ENCODE data around the gene ENKUR.

DNA sequence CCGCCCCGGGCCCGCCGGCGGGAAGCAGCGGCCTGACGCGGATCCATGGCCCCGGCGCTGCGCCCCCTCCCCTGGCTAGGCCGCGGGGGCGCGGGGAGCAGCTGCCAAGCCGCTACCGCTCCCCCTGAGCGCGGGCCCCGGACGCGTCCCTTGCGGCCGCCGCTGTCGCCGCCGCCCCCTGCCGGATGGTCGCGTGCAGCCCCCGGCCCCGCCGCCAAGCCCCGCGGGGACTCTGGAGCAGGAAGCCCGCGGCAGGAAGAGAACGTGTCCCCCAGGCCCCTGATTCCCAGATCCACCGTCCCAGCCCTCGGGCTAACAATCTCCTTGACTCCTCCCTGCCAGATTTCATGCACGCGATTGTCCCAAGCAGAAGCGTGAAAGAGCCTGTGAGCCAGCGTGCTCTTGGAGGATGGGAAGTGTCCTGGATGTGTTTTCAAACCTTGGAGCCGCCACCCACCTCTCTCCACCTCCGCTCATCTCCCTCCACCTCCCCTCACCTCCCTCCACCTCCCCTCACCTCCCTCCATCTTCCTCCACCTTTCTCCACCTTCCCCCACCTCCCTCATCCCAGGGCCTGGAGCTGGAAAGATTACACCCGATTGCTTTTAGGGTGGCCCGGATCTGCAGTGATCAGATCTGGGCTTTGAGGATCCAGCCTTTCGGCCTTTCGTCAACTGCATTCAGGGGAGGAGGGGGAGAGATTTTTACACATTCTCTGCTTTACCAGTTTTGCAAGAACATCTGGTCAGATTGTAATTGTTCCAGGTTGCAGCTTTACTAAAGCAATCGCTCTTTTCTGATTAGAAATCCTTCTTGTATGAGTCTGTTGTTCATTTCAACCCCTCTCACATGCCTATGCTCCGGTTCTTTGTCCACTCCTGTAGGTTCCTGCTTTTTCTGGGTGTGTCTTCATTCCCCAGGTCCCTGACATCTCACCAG is 63.0 kb downstream of the ENKUR start:
- no peak for TF ChIP-seq EZH2 (IDR thresholded peaks at IDR 0.05; ENCODE audit: insufficient read depth, poor library complexity, severe bottlenecking)
- TF ChIP-seq EZH2phosphoT487 (IDR thresholded peaks at IDR 0.05; ENCODE audit: insufficient read depth, low read depth), result no peak
